ENCODE measurements around the gene SAMD3.
"Not testable (repeated sequence)": the region's sequence is repeated elsewhere in the genome, so short reads cannot be mapped to it uniquely, and the experiment has no call there.

Gene SAMD3

DNA sequence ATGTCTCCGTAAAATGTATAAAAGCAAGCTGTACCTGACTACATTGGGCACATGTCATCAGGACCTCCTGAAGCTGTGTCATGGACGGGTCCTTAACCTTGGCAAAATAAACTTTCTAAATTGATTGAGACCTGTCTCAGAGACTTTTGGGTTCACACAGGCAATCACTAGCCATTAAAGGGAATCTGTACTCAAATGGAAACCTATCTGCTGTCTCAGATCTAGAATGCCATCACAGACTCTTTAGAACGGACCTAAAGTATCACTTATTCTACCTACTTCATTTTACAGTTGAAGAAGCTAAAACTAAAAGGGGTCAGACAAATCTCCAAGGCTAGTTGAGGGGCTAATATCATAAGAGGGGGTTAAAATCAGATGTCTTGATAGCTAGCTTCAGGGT is 11.1 kb downstream of the SAMD3 start:
- no peak for DNase-seq (ENCODE audit: low read depth)

DNA sequence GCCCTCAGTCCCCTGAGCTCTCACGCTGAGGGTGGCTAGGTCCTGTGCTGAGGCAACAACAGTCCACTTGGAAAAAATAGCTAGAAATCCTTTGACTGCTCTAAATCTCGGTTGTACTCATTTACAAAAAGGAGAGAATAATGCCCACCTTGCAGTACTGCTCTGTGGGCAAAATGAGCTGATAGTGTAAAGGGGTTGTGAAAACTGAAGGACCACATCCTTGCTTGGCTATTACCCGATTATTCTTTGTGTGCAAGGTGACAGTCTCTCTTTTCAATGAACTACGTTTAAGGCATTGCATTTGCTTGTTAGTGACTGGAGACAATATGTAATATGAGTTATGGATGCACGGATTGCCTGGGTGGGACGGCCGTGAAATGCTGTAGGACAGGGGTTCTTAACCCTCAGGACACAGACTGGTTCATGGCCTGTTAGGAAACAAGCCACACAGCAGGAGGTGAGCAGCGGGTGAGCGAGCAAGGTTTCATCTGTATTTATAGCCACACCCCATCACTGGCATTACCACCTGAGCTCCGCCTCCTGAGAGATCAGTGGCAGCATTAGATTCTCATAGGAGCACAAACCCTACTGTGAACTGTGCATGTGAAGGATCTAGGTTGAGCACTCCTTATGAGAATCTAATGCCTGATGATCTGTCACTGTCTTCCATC is 14.6 kb downstream of the SAMD3 start:
- DNase-seq (ENCODE audit: low read depth): no peak

GRCh38 chr6:130206479-130206878 is 16.3 kb downstream of the SAMD3 start:
- no peak for DNase-seq (ENCODE audit: low read depth)

DNA sequence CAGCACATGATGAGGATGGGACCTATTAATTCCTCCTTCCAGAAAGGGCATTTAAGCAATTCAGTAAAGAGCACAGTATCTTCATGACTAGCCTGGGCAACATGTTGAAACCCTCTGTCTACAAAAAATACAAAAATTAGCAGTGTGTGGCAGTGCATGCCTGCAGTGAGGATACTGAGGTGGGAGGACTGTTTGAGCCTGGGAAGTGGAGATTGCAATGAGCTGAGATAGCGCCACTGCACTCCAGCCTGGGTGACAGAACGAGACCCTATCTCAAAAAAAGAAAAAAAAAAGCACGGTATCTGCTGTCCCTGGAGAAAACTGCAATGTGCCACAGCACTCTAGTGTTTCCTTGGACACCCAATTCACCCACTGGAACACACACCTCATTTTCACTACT is 18.4 kb downstream of the SAMD3 start:
- DNase-seq (ENCODE audit: low read depth): no peak

DNA sequence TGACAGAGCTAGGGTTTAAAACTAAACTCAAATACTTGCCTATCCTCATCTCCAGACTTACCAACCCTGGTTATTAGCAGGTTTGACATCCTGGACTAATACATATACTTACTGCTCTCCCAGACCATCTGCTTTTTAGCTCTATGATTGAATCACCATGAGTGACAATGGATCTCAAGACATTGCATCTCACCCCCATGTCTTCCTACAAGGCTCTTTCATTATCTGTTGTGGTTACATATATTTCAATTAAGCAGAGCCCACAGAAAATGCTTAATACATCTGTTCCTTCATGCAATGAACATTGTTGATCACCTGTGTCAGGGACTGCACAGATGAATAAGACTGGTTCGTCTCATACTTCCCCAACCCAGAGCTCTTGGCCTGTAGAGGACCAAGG is 19.4 kb downstream of the SAMD3 start:
- DNase-seq (ENCODE audit: low read depth): no peak

DNA sequence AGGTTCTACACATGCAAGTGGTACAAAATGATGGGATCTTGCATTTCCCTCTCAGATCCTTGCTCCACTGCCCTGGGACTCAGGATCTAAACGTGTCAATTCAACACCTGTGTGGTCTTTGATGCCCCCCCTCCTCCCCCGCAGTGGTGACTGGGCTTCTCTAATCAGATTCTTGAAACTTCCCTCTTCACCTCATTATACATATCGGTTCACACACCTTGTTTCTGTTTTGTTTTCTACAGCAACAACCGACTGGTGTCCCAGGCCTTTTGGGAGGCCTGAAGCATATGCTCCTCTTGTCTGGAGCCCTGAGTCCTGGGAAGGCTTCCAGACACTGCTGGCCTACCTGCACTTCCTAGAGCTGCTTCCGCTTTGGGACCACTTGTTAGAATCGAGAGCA is 20.0 kb downstream of the SAMD3 start:
- no peak for DNase-seq (ENCODE audit: low read depth)

DNA sequence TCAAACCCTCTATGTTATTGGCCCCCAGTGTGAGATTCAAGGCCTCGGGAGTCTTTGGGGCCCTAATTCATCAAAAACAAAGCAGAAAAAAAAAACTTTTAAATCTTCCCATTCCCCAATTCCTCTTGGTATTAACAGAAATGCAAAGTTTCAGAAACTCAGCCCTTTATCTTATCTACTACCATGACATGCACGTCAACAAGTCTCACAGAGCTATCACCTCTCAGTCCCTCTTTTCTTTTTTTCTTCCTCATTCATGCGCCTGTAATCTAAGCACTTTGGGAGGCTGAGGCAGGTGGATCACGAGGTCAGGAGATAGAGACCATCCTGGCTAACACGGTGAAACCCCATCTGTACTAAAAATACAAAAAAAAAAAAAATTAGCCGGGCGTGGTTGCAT is 22.7 kb downstream of the SAMD3 start:
- no peak for DNase-seq (ENCODE audit: low read depth)

- DNase-seq (ENCODE audit: low read depth): no peak
Measured at GRCh38 chr6:130198483-130199035, 24.2 kb downstream of the SAMD3 start.

- DNase-seq (ENCODE audit: low read depth): not testable (repeated sequence)
Measured at GRCh38 chr6:130197816-130198482, 24.8 kb downstream of the SAMD3 start.

- DNase-seq (ENCODE audit: low read depth): not testable (repeated sequence)
Measured at GRCh38 chr6:130194434-130194833, 28.3 kb downstream of the SAMD3 start.

DNA sequence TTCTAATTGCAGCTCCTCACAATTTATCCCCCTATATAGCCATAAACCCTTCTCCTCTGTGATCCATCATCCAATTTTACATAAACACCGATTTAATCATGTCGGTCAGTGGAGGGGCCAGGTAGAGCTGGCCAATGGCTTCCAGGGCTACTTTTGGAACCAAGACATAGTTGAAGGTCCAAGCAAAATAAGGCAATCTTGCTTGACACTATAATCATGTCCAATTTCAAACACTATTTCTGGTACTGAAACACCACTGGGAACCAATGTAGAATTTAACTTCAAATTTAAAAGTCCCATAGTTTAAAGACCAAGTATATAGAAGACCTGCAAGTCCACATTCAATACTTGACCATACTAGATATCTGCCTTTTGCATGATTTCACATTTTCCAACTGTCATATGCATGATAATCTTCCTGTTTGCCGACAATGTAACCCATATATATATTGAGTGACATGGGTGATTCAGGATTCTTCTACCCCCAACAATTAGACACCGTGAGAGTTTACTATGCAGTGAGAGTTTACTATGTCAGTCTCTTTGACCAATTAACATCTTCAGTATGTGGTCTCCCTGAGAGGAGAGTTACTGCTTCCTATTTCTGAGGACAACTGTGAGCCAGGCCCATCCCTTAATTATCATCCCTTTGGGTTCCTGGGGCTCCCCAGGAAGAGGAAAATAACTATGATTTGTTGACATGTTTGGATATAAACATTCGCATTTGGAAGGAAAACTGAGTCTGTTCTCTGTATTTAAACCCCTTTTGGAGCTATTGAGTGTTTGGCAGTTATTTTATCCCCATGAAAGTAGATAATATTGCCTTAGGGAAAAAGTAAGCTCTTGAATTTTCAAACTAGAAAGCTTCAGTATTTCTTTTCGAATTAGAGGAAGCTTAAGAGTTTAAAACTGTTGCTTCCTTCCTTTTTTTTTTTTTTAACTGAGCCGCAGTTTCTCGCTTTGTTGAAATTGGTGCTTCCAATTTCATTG is 31.8 kb downstream of the SAMD3 start:
- no peak for DNase-seq (ENCODE audit: low read depth)

- no peak for DNase-seq (ENCODE audit: low read depth)
Measured at GRCh38 chr6:130189531-130190397, 33.0 kb downstream of the SAMD3 start.

- DNase-seq (ENCODE audit: low read depth): no peak
Measured at GRCh38 chr6:130188207-130188899, 34.4 kb downstream of the SAMD3 start.

- no peak for DNase-seq (ENCODE audit: low read depth)
Measured at GRCh38 chr6:130187335-130188206, 35.2 kb downstream of the SAMD3 start.

DNA sequence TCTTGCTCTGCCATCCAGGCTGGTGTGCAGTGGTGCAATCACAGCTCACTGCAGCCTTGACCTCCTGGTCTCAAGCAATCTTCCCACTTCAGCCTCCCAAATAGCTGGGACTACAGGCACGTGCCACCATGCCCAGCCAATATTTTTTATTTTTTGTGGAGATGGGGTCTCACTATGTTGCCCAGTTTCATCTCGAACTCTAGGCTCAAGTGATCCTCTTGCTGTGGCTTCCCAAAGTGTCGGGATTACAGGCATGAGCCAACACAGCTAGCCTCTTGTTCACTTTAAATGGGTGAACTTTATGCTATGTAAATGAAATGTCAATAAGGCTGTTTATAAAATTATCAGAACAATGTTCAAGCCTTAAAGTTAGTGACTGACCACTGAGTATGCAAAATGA is 37.1 kb downstream of the SAMD3 start:
- no peak for DNase-seq (ENCODE audit: low read depth)

DNA sequence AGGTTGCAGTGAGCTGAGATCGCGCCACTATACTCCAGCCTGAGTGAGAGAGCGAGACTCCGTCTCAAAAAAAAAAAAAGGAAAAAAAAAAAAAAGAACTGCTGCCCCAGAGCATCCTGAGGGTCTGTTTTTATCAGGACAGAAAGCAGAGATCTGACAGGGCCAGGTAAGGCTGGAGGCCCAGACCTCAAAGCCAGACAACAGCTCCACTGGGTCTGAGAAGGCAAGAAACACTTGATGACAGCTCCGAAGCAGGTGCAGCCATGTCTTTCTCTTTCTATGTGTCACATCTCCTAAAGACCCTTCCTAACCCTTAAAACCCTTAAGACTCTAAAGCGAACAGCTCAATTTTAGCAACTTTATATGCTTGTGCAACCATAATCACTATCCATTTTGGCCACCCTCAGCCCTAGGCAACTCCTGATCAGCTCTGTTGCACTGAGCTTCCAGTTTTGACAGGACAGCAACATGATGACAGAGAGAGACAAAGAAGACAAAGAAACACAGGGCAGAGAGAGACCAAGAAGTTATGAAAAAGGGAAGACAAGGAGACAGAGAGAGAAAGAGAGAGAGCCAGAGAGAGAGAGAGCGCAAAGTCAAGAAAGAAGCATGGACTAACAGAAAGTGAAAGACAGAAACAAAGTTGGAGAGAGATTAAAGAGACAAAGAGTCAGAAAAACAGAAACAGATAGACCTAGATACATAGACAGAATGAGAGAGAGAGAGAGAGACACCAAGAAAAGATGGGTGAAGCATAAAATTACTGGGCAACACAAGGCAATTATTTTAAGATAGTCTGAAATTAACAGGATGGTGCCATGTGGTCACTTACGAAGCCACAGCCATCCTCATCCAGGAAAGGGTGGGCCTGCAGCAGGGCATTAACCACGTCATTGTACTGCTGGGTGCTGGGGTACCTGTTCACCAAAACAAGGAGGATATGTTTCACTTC is 39.2 kb downstream of the SAMD3 start:
- DNase-seq (ENCODE audit: low read depth): peak; percentile 11

GRCh38 chr6:130182466-130182865 is 40.3 kb downstream of the SAMD3 start:
- no peak for DNase-seq (ENCODE audit: low read depth)

- no peak for DNase-seq (ENCODE audit: low read depth)
Measured at GRCh38 chr6:130178692-130179091, 44.1 kb downstream of the SAMD3 start.

DNA sequence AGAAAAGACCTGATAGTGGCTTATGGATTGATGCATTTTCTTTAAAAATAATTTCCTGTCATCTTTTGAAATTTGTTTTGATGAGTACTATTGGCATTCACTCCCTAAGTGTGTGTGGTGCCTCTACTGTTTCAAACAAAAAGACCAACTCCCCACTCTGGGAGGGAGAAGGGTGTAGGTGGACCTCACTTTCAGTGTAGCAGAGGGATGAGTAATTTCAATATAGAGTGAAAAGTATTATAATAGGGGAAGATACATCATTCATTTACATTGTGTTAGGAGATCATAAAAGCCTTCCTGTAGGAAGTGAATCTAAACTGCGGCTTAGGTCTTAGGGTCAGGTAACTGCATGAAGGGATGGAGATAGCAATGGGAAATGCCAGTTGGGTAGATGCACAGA is 46.4 kb downstream of the SAMD3 start:
- no peak for DNase-seq (ENCODE audit: low read depth)

Measured in activated T-cell treated with anti-CD3 and anti-CD28 coated beads for 48 hours (primary cell).